CD4-positive, alpha-beta T cell (primary cell): ENCODE results near the gene AFAP1. TPM values are rescaled to one million over a fixed set of nuclear protein-coding genes. Genes with fewer than 3 reads are reported as not detected.

Source experiments
- ATAC-seq: fragments of 200-7000 bp; cut with Tn5 transposase; one replicate; pipeline ENCODE4 v1.10.0; 2022; ENCODE audit warnings: mild to moderate bottlenecking; ENCODE audit not compliant: poor library complexity
- CTCF ChIA-PET: fragments of 350-600 bp; sonication (Branson Sonifier 250); formaldehyde crosslinking; loops from one replicate; lab custom pipeline; 2021; ENCODE audit warnings: antibody characterized with exemption, inconsistent platforms; lab: Charles Lee
- POLR2A ChIA-PET: fragments of 350-600 bp; sonication (Branson Sonifier 250); formaldehyde crosslinking; loops from one replicate; lab custom pipeline; 2021; ENCODE audit warnings: antibody characterized with exemption, inconsistent platforms; lab: Charles Lee
- DNase-seq, 14 experiments: peaks; one replicate each; pipeline ENCODE4 v3.0.0-alpha.2; 2013 to 2020; ENCODE audit warnings: mixed read lengths in 2 of 14
- H3K27ac ChIP-seq, 2 donors: one replicate each; pipeline versions ENCODE4 v1.5.1 to v1.7.0; 2013; ENCODE audit warnings: low read length in 2 of 2, low read depth in 1 of 2, mild to moderate bottlenecking in 1 of 2
- H3K27me3 ChIP-seq, 2 experiments: 1 replicate in 1 of 2; 2 replicates in 1 of 2; pipeline versions ENCODE4 v1.6.1 to v1.7.0; 2013; ENCODE audit warnings: low read length in 2 of 2, control low read depth in 1 of 2, mild to moderate bottlenecking in 1 of 2, moderate library complexity in 1 of 2; ENCODE audit not compliant: insufficient read depth in 2 of 2, control insufficient read depth in 1 of 2
- H3K36me3 ChIP-seq: one replicate; pipeline ENCODE4 v1.6.1; 2013; ENCODE audit warnings: low read length, control low read depth; ENCODE audit not compliant: insufficient read depth
- H3K4me1 ChIP-seq: one replicate; pipeline ENCODE4 v1.6.1; 2013; ENCODE audit warnings: low read length, control low read depth; ENCODE audit not compliant: insufficient read depth
- H3K4me3 ChIP-seq: one replicate; pipeline ENCODE4 v1.5.1; 2013; ENCODE audit warnings: mild to moderate bottlenecking, low read length, moderate library complexity
- H3K9me3 ChIP-seq, 2 experiments: 1 replicate in 1 of 2; 2 replicates in 1 of 2; pipeline versions ENCODE4 v1.6.1 to v1.7.0; 2013; ENCODE audit warnings: low read length in 2 of 2, mild to moderate bottlenecking in 2 of 2, control low read depth in 1 of 2, moderate library complexity in 1 of 2; ENCODE audit not compliant: control insufficient read depth in 1 of 2, insufficient read depth in 1 of 2
- H3K27ac Mint-ChIP-seq: one replicate; pipeline ENCODE4 v1.8.0; 2020; ENCODE audit warnings: mixed read lengths
- H3K27me3 Mint-ChIP-seq: one replicate; pipeline ENCODE4 v1.8.0; 2021; ENCODE audit warnings: mixed read lengths
- H3K36me3 Mint-ChIP-seq: one replicate; pipeline ENCODE4 v1.8.0; 2021; ENCODE audit warnings: low read depth, mixed read lengths
- H3K4me1 Mint-ChIP-seq: one replicate; pipeline ENCODE4 v1.8.0; 2021; ENCODE audit warnings: low read depth, mixed read lengths
- H3K4me3 Mint-ChIP-seq: one replicate; pipeline ENCODE4 v1.8.0; 2020; ENCODE audit warnings: mild to moderate bottlenecking, mixed read lengths
- H3K9me3 Mint-ChIP-seq: one replicate; pipeline ENCODE4 v1.8.0; 2020; ENCODE audit warnings: mixed read lengths
- intact Hi-C, 2 experiments: fragments of 100-400 bp; cut with DNase I in 1 of 2; cut with micrococcal nuclease in 1 of 2; formaldehyde crosslinking; loops; one replicate each; pipeline versions ENCODE4 v1.15.1 to v1.9.0; 2023 to 2025; cut with DNase I, micrococcal nuclease
- total RNA-seq, 174 experiments: library from RNA in 2 of 174; stranded (reverse) in 2 of 174; gene quantifications; one replicate each; pipeline ENCODE4 v1.2.3 and lab custom pipeline; 2021 to 2026
- TF ChIP-seq, protein P1 (sequence below): fragments of 200-600 bp; IDR thresholded peaks from one replicate; pipeline ENCODE4 v1.8.0; 2022; ENCODE audit warnings: antibody characterized with exemption, mild to moderate bottlenecking

The AFAP1 gene
- total RNA-seq, 2 experiments from 2014 or later = 9.8 to 10.9 TPM

DNA sequence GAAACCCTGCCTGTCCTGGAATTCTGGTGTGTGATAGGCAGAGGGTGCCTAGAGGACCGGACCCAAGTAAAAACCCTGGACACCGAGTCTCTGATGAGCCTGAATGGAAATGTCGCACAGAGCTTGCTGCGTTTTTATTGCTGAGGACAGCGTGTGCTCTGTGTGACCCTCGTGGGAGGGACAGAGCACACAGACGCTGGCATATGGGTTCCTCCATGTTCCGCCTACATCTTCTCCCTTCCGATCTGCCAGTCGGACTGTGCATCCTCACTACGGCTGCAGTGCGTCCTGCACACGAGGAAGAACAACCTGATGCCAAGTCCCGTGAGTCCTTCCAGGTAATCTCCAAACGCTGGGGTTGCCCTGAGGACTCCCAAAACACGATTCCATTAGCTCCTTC is 68.3 kb downstream of the AFAP1 start:
- Histone ChIP-seq H3K36me3 (peaks cover 2% of the 10 kb centered on the region), H3K9me3 (peaks cover 0 to 3% of the 10 kb centered on the region in 2 experiments), H3K27me3 (no peaks in the 10 kb centered on the region), H3K4me3 (no peak overlapping the region), H3K4me1 (peaks cover 13% of the 10 kb centered on the region), H3K27ac (no peak overlapping the region)
- H3K4me1 Mint-ChIP-seq = peaks cover 37% of the 10 kb centered on the region
- CTCF ChIA-PET = interaction anchor here (1.3 kb wide), 1 partner anchor 27 kb away, joined by 5 read pairs; no protein-coding TSS in a partner anchor
- no peaks in the 10 kb centered on the region for H3K27me3 Mint-ChIP-seq
- peaks cover 19% of the 10 kb centered on the region for H3K36me3 Mint-ChIP-seq
- DNase-seq (no peak), ATAC-seq (no peak)
- intact Hi-C loops = no loop called here
- POLR2A ChIA-PET = no interaction called here
- H3K27ac Mint-ChIP-seq = peak overlapping the region; percentile 19
- TF ChIP-seq, protein P1, sequence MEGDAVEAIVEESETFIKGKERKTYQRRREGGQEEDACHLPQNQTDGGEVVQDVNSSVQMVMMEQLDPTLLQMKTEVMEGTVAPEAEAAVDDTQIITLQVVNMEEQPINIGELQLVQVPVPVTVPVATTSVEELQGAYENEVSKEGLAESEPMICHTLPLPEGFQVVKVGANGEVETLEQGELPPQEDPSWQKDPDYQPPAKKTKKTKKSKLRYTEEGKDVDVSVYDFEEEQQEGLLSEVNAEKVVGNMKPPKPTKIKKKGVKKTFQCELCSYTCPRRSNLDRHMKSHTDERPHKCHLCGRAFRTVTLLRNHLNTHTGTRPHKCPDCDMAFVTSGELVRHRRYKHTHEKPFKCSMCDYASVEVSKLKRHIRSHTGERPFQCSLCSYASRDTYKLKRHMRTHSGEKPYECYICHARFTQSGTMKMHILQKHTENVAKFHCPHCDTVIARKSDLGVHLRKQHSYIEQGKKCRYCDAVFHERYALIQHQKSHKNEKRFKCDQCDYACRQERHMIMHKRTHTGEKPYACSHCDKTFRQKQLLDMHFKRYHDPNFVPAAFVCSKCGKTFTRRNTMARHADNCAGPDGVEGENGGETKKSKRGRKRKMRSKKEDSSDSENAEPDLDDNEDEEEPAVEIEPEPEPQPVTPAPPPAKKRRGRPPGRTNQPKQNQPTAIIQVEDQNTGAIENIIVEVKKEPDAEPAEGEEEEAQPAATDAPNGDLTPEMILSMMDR = no peak
- no peak overlapping the region for H3K4me3 Mint-ChIP-seq
- no peaks in the 10 kb centered on the region for H3K9me3 Mint-ChIP-seq

DNA sequence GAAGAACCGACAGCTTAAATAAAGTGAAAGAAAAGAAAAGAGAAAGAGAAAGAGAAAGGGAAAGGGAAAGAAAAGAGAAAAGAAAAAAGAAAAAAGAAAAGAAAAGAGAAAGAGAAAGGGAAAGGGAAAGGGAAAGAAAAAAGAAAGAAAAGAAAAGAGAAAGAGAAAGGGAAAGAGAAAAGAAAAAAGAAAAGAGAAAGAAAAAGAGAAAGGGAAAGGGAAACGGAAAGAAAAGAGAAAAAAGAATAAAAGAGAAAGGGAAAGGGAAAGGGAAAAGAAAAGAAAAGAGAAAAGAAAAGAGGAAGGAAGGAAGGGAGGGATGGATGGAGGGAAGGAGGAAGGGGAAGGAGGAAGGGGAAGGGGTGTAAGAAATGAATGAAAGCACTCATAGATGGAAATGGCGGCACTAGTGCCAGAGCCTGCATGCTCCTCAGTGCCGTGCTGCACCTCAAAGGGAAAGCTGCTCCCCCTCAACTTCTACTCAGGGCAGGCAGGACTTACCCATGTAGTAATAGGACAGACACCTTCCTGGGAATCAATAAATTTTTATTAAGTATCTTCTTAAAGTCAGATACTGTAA is 70.7 kb downstream of the AFAP1 start:
- peak overlapping the region in 1 of 2 donors; percentile 13 for H3K27ac ChIP-seq
- peak overlapping the region; percentile 23 for H3K27ac Mint-ChIP-seq

DNA sequence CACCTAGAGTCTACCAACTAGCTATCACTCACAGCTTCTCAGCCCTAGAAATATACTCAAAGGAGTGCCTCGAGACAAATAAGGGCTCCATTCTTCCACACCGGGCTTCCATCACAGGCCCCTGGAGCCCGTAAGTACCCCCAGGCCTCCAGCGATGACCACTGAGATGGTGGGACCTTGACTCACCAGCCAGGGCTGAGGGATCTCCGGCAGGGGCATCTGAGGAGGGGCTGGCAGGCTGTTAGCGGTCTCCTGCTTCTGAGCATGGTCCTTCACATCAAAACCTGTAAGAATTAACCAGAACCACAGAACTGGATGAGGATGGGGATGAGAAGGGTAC is 71.3 kb downstream of the AFAP1 start:
- TF ChIP-seq, protein P1 = no peak
- H3K4me3 Mint-ChIP-seq = no peak overlapping the region
- intact Hi-C loops = no loop called here
- H3K9me3 Mint-ChIP-seq = peaks cover 2% of the 10 kb centered on the region
- peak overlapping the region; percentile 55 for H3K27ac Mint-ChIP-seq
- ATAC-seq (no peak), DNase-seq (no peak)
- Histone ChIP-seq H3K27ac (peak overlapping the region in 1 of 2 donors; percentile 34), H3K4me1 (peaks cover 8% of the 10 kb centered on the region), H3K9me3 (peaks cover 0 to 3% of the 10 kb centered on the region in 2 experiments), H3K36me3 (peaks cover 2% of the 10 kb centered on the region), H3K27me3 (no peaks in the 10 kb centered on the region), H3K4me3 (no peak overlapping the region)
- H3K4me1 Mint-ChIP-seq = peaks cover 31% of the 10 kb centered on the region
- ChIA-PET CTCF (interaction anchor here (1.3 to 2.0 kb wide), 2 partner anchors 8 to 66 kb away, joined by 4 to 5 read pairs; no protein-coding TSS in a partner anchor), POLR2A (interaction anchor here (1.1 kb wide), 1 partner anchor 24 kb away, joined by 4 read pairs; no protein-coding TSS in a partner anchor)
- no peaks in the 10 kb centered on the region for H3K27me3 Mint-ChIP-seq
- peaks cover 32% of the 10 kb centered on the region for H3K36me3 Mint-ChIP-seq

More for the DNA sequence above, 70.7 kb downstream of the AFAP1 start:
- H3K27me3 ChIP-seq = no peaks in the 10 kb centered on the region
- DNase-seq = peak in 1 of 14 experiments; percentile 39
- POLR2A ChIA-PET = interaction anchor here (1.1 kb wide), 1 partner anchor 25 kb away, joined by 4 read pairs; no protein-coding TSS in a partner anchor
- TF ChIP-seq, protein P1 = peak; percentile 29
- Mint-ChIP-seq H3K4me3 (no peak overlapping the region), H3K9me3 (peaks cover 1% of the 10 kb centered on the region), H3K27me3 (no peaks in the 10 kb centered on the region), H3K4me1 (peaks cover 31% of the 10 kb centered on the region), H3K36me3 (peaks cover 30% of the 10 kb centered on the region)
- H3K9me3 ChIP-seq = peaks cover 0 to 3% of the 10 kb centered on the region in 2 experiments
- ATAC-seq = no peak
- peaks cover 8% of the 10 kb centered on the region for H3K4me1 ChIP-seq
- peaks cover 2% of the 10 kb centered on the region for H3K36me3 ChIP-seq
- intact Hi-C loops = no loop called here
- CTCF ChIA-PET = interaction anchor here (2.0 kb wide), 1 partner anchor 8 kb away, joined by 5 read pairs; no protein-coding TSS in a partner anchor
- H3K4me3 ChIP-seq = no peak overlapping the region
